Cerebellar nuclear complex (tissue), 1 donor: ENCODE data around the gene TAF8.
"Not testable (repeated sequence)": the region's sequence is repeated elsewhere in the genome, so short reads cannot be mapped to it uniquely, and the experiment has no call there.

Experiments used
- DNase-seq, 2 experiments: peaks; one replicate each; lab custom pipeline; 2025; lab: John Stamatoyannopoulos, UW

Gene TAF8, protein sequence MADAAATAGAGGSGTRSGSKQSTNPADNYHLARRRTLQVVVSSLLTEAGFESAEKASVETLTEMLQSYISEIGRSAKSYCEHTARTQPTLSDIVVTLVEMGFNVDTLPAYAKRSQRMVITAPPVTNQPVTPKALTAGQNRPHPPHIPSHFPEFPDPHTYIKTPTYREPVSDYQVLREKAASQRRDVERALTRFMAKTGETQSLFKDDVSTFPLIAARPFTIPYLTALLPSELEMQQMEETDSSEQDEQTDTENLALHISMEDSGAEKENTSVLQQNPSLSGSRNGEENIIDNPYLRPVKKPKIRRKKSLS

GRCh38 chr6:42050297-42051267, at the start of gene TAF8:
TSS of gene TAF8 (plus strand) at chr6:42050524. CDS start at chr6:42050542, 18 bp downstream.
- DNase-seq, result peak; percentile 36 to 70

DNA sequence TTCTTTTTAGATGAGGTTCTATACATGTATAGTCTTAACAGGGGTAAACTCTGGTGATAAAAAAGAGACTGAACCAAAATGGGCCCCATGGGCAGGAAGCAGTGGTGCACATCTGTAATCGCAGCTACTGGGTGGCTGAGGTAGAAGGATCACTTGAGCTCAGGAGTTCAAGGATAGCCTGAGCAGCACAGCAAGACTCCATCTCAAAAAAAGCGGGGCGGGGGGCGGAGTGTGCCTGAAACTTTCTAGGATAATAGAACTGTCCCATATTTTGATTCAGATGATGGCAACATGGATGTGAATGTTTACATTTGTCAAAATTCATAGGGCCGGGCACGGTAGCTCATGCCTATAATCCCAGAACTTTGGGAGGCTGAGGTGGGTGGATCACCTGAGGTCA, 48.8 kb upstream of the TAF8 start:
- no peak for DNase-seq

GRCh38 chr6:42003658-42004057, 46.7 kb upstream of the TAF8 start:
- DNase-seq, result not testable (repeated sequence)

- no peak for DNase-seq
Measured at GRCh38 chr6:42007286-42008137, 42.8 kb upstream of the TAF8 start.

GRCh38 chr6:42008138-42008528, 42.2 kb upstream of the TAF8 start:
- not testable (repeated sequence) for DNase-seq

DNA sequence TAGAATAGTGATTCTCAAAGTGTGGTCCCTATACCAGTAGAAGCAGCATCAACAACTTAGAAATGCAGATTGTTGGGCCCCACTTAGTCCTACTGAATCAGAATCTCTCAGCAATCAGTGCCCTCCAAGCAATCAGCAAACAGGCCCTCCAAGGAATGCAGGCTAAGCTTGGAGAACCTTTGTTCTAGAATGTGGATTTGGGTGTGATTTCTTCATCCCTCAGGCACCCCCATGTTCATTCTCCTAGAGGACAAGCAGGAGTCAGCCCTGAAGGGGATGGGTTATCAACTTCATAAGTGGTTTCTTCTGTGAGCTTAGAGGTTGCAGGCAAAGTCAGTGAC, 40.5 kb upstream of the TAF8 start:
- no peak for DNase-seq

DNA sequence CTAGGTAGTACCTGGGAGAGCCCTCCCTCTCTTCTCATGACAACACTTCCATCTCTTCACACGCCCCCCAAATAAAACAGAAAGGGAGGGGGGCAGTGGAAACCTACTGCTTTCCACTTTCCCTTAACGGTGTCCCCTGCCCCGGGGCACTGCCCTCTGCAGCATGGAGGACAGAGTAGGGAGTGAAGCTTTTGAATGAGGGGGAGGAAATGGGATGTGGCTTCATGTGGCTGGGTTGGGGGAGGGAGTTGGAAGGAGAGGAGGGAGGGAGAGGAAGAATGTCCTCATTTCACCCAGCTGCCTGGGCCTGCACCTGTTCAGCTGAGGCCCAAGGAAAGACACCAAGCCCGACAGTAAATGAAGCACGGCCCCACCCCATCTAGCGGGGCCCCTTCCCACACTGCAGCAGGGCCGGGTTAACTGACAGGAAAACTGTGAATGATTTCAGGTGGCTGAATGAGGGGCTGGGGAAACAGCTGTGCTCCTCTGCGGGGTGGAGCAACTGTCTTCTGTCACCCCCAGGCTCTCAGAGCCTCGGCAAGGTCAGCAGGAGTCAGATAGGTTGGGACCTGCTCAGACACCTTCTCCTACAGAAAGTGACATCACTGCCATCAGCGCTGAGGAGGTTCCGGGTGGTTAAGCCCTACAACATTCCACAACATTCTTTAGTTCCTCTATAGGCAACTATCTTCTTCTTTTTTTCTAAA, 40.0 kb upstream of the TAF8 start:
- DNase-seq, result no peak

- no peak for DNase-seq
Measured at GRCh38 chr6:42010909-42011308, 39.4 kb upstream of the TAF8 start.

DNA sequence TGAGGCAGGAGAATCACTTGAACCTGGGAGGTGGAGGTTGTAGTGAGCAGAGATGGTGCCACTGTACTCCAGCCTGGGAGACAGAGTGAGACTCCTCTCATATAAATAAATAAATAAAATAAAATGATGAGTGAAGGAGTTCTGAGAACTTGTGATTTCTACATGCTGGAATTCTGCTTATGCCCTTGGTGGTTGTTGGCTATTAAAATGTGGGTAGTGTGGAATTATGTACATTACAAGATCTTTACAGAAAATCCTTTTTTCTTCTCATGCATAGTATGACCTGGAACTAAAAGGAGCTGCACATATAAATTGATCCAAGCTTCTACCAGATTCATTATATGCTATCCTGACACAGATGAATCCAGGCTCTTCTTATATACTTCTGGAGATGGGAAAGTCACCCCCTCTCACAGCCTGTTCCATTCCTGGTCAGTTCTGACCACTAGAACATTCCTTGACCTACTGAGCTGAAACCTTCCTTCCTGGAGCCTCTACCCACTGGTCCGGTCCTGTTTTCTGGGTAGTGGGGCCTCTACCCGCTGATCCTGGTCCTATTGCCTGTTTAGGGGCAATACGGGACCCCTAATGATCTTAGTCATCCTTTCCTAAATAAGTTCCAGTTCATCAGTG, 37.7 kb upstream of the TAF8 start:
- DNase-seq, result no peak

- no peak for DNase-seq
Measured at GRCh38 chr6:42013134-42013516, 37.2 kb upstream of the TAF8 start.

DNA sequence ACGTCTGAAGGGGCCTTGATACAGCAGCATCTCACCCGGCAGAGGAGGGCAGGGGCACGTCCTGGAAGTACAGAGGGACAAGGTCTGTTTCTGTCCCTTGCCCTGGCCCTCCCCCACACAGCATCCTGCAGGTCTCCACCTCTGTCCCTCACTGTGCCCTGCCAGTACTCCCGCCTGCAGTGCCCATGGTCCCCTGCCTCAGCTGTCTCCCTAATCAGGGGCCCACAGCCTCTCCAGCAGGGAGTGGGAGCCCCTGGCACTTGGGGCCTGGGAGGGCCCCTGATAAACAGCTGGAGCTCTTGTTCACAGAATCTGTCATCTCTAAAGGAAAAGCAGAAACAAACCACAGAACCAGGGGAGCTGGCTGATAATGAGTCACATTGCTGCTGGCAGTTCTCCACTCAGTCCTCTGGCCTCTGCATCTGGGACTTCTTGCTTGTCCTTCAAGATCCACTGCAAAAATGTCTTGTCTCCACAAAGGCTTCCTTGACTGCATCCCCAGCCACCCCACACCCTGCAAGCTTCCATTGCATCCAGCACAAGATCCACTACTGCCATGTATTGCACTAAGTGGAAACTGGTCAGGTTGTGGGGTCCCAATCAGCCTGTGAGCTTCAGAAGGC, 33.2 kb upstream of the TAF8 start:
- DNase-seq, result no peak

GRCh38 chr6:42020967-42021366, 29.4 kb upstream of the TAF8 start:
- DNase-seq, result no peak

DNA sequence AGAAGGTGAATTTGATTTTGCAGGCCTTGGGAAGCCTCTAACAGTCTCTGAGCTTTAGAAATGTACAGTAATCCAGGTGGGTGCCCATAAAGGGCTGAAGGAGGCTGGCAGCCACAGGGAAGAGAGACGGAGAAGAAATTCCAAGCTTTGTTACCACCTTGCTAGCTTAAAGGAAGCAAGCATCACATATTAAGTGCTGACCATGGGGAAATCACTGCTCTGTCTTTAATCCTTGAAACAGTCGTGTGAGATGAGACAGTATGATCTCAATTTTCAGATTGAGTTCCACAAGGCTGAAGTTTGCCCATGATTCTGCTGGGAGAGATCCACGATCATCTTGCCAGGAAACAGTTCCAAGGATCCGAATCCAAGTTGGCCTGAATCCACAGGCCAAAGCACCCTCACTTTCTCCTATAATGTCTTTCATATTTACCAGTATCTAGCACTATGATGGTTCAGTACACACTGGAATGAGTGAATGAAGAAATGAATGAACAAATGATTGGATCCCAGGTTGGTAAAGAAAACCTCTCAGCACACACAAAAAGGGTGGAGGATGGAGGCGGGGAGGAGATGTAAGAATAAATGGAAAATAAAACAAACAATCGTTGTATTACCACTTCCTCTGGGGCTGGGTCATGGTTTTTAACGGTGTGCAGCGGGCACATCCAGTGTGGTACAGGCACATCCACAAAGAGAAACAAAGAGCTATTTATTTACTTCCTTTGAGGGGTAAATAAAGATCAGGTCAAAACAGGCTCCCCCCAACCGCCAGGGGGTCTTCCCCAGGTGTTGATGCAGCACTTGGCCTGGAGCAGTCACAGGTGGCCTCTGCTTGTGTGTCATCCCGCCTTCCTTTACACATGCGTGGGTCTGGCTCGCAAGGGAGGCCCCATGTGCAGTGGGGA, 28.2 kb upstream of the TAF8 start:
- DNase-seq, result no peak

DNA sequence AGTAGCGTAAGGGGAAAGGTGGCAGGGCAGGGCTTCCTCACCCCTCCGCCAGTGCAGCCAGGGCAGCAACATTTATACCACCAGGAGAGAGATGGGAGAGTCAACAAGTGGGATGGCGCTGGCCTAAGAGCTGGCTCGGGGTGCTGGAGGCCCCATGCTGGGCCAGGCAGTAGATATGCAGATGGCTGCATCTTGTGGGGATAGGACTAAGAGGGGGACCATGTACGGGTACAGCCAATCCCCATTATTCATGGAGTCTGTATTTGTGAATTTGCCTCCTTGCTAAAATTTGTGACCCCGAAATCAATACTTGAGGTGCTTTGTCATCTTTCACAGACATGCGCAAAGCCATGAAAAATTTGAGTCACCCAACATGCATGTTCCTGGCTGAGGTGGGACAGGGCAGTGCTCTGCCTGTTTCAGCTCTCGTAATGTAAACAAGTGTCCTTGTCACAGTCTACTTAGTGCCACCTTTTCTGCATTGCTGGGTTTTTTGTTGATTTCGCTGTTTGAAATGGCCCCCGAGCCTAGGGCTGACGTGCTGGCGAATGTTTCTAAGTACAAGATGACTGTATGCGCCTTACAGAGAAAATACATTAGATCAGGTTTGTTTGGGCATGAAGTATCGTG, 27.5 kb upstream of the TAF8 start:
- no peak for DNase-seq

DNA sequence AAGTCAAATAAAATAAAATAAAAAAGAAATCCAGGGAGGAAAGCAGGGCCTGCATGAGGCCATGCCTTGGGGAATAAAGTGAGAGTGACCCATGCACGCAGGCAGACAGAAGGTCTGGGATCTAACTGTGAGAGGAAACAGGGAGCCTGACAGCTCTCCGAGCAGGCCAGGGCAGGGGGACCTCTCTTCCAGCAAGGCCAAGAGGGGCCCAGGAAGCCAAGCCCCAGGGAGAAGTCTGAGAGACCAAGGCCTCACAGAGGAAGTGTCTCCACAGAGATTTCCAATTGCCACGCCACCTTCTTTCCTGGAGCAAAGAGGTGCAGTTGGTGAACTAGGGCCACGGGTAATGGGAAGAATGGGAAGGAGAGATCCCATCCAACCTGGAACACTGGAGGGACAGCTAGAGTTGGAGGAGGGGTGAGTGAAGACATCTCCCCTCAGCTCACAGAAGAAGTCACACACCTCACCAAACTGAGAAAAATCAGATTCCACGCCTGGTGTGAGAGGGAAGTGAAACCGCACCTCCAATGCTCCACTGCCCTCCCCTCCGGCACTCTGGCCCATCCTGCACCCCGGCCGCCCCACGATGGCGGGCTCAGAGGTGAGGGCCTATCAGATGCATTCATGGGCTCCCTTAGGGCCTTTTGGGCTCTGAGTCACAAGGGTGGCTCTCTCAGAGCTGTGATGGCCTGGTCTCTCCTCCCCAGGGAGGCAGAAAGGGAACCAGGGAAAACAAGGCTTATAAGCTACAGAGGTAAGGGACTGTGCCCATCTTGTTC, 25.1 kb upstream of the TAF8 start:
- DNase-seq, result no peak

DNA sequence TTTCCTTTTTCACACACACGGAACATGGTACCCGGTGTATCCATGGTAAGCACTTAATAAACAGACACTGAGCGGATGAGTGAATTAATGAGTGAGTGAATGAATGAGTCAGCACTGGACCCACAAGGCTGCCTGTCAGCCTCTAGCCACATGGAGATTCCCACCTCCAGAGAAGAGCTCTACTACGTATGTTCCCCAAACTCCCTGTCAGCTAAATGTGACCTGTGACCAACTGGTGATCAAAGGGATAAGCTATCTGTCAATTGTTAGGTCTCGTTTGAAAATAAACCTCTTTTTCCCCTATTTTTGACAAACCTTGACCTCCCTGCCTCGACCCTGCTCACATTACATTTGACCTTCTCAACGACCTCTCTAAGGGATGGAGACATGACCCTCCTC, 24.5 kb upstream of the TAF8 start:
- DNase-seq, result no peak

DNA sequence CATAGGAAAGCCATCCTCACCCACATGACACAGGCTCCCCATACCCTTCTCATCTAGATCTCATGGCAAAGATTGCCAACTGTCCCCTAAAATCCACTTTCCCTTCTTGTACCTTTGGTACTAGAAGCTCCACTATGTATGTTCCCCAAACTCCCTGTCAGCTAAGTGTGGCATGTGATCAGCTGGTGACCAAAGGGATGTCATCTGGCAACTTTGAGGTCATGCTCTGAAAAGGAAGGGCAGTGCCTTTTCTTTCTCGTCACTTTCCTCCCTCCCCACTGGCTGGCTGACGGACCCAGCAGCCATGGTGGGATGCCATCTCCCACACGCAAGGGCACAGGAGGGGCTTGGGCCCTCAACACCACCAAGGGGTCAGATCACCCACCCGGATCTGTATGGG, 23.8 kb upstream of the TAF8 start:
- DNase-seq, result no peak
